Aorta (tissue), 5 donors: ENCODE results near the gene MED13L. TPM values are rescaled to one million over a fixed set of nuclear protein-coding genes. Genes with fewer than 3 reads are reported as not detected.

Experiments
- ATAC-seq: fragments of 200-7000 bp; cut with Tn5 transposase; one replicate; pipeline ENCODE4 v1.9.1; 2022; ENCODE audit warnings: moderate library complexity; ENCODE audit not compliant: low FRiP score
- DNase-seq, 2 donors: peaks; one replicate each; pipeline ENCODE4 v3.0.0-alpha.2; 2020
- H3K27ac ChIP-seq, 2 donors: one replicate each; pipeline ENCODE4 v1.5.1; 2013; ENCODE audit warnings: low read length in 2 of 2, mild to moderate bottlenecking in 2 of 2, moderate library complexity in 2 of 2, control low read depth in 1 of 2, inconsistent platforms in 1 of 2, low read depth in 1 of 2
- H3K27me3 ChIP-seq, 2 donors: one replicate each; pipeline ENCODE4 v1.6.1; 2013; ENCODE audit warnings: control low read depth in 1 of 2, low read length in 1 of 2, mild to moderate bottlenecking in 1 of 2, moderate library complexity in 1 of 2; ENCODE audit not compliant: insufficient read depth in 2 of 2, control insufficient read depth in 1 of 2
- H3K36me3 ChIP-seq, 2 donors: one replicate each; pipeline ENCODE4 v1.6.1; 2013; ENCODE audit warnings: control low read depth in 1 of 2, low read length in 1 of 2, mild to moderate bottlenecking in 1 of 2; ENCODE audit not compliant: insufficient read depth in 2 of 2, control insufficient read depth in 1 of 2
- H3K4me1 ChIP-seq, 2 donors: one replicate each; pipeline ENCODE4 v1.6.1; 2013; ENCODE audit warnings: low read length in 2 of 2, control low read depth in 1 of 2, mild to moderate bottlenecking in 1 of 2, moderate library complexity in 1 of 2; ENCODE audit not compliant: insufficient read depth in 2 of 2, control insufficient read depth in 1 of 2
- H3K4me3 ChIP-seq, 2 donors: one replicate each; pipeline ENCODE4 v1.5.1; 2013; ENCODE audit warnings: low read length in 2 of 2, control low read depth in 1 of 2, mild to moderate bottlenecking in 1 of 2
- H3K9me3 ChIP-seq: one replicate; pipeline ENCODE4 v1.6.1; 2013; ENCODE audit warnings: mild to moderate bottlenecking, low read length; ENCODE audit not compliant: control insufficient read depth
- WGBS, 2 donors: extraction: QIAGEN DNeasy Blood & Tissue Kit; methylation state at CpG; one replicate each; pipeline ENCODE4 v1.1.7; 2013; 5-methylcytosine and 5-hydroxymethylcytosine counted together
- intact Hi-C, 2 donors: fragments of 100-400 bp; cut with DNase I; formaldehyde crosslinking; loops; one replicate each; pipeline versions ENCODE4 v1.14.2 to v1.15.0; 2022
- polyA plus RNA-seq, 2 donors: library from polyadenylated mRNA; stranded (reverse); fragments of 200-250 nt; gene quantifications; one replicate each; pipeline ENCODE4 v1.2.3, GENCODE V29; 2013
- total RNA-seq, 2 donors: library from RNA; stranded (reverse); fragmentation: NEBNext Ultra II Directional; extraction: Animal tissue kit (Norgen Biotek cat#: 25700); gene quantifications; one replicate each; pipeline ENCODE4 v1.2.1, GENCODE V29; 2021
- donor health status: healthy with polysubstance abuse.
- donor health status: Bipolar disorder and iron deficiency.
- donor health status: DM: no; HTN: no; CAD: no.
- donor health status: DM: no; HTN: no; CAD: no.
- donor health status: DM: yes; HTN: yes; CAD: no.

MED13L gene
- total and polyA plus RNA-seq, 4 donors, result 16.7 to 215 (median 114) TPM

DNA sequence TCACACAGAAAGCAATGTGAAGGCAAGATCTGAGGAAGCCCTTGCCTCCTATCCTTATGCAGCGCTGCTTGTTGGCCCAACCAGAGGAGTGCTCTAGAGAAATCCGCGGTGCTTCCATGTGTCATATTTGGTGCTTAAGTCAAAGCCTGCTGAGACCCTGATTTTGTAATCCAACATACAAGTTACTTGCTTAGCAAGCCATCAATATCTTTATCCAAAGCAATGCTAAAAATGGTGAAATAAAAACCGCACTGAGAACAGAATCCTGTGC, 250.0 kb downstream of the MED13L start:
- WGBS, 2 donors, result 94 to 95% methylated on average over 4 of the region's 4 CpGs
- no peak overlapping the region for H3K27ac ChIP-seq
- intact Hi-C loops, result no loop called here
- no peaks in the 10 kb centered on the region for H3K27me3 ChIP-seq
- no peaks in the 10 kb centered on the region for H3K9me3 ChIP-seq
- ATAC-seq (no peak), DNase-seq (no peak)
- no peaks in the 10 kb centered on the region for H3K4me1 ChIP-seq
- no peak overlapping the region for H3K4me3 ChIP-seq
- H3K36me3 ChIP-seq, result no peaks in the 10 kb centered on the region

DNA sequence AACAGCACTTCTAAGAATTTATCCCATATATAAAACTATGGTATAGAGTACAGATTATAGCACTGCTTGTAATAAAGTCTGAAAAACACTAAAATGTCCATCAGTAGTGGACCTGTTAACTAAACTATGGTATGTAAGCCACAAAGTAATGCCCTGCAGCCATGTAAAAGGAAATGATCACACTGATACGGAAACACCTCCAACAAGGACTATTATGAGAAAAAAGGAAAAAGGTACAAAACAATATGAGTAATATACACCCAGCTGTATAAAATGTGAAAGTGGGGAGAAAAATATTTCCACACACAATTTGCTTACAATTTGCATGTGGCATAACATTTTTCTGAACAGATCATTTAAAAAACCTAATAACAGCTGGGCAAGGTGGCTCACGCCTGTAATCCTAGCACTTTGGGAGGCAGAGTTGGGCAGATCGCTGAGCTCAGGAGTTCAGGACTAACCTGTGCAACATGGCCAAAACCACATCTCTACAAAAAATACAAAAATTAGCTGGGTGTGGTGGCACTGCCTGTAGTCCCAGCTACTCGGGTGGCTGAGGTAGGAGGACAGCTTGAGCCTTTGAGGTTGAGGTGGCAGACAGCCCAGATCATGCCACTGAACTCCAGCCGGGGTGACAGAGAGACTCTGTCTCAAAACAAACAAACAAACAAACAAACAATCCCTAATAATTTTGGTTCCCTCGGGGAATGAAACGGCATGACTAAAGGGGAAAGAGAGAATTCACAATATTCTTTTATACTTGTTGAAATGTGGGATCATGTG, 250.5 kb downstream of the MED13L start:
- Histone ChIP-seq H3K36me3 (no peaks in the 10 kb centered on the region), H3K27me3 (no peaks in the 10 kb centered on the region), H3K4me3 (no peak overlapping the region), H3K27ac (no peak overlapping the region), H3K9me3 (no peaks in the 10 kb centered on the region), H3K4me1 (no peaks in the 10 kb centered on the region)
- ATAC-seq, result no peak
- no peak for DNase-seq
- WGBS, 2 donors, result 89 to 91% methylated on average over 7 of the region's 7 CpGs
- intact Hi-C loops, result no loop called here

DNA sequence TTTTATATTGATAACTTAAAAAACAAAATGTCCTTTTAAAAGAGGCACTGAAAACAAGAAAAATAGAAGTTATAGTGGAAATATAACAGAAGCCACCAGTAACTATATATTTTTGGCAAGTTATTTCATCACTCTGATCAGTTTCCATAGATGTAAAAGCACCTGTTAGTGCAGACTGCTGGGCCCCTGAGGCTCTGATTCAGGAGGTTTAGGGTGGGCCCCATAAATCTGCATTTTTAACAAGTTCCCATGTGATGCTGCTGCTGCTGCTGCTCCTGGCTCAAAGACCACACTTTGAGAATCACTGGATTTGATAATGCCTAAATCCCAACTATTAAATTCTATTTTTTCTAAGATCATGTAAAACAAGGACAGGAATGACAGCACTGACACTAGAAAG, 251.1 kb downstream of the MED13L start:
- DNase-seq (no peak), ATAC-seq (no peak)
- Histone ChIP-seq H3K27ac (no peak overlapping the region), H3K9me3 (no peaks in the 10 kb centered on the region), H3K36me3 (no peaks in the 10 kb centered on the region), H3K27me3 (no peaks in the 10 kb centered on the region), H3K4me3 (no peak overlapping the region), H3K4me1 (no peaks in the 10 kb centered on the region)
- intact Hi-C loops, result no loop called here

DNA sequence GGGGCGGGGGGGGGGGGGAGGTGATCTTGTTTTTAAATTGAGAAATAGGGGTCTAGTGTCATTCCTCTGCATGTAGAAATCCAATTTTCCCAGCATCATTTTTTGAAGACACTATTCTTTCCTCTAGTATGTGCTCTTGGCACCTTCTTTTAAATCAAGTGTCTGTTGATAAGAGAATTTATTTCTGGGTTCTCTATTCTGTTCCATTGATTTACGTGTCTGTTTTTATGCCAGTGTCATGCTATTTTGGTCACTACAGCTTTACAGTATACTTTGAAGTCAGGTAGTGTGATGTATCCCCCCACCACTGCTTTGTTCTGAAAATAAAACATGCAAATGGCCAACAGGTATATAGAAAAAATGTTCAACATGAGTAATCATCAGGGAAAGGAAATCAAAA, 252.7 kb downstream of the MED13L start:
- 64 to 67% methylated on average over 2 of the region's 2 CpGs for WGBS, 2 donors
- Histone ChIP-seq H3K4me1 (no peaks in the 10 kb centered on the region), H3K4me3 (no peak overlapping the region), H3K27ac (no peak overlapping the region), H3K36me3 (no peaks in the 10 kb centered on the region), H3K27me3 (no peaks in the 10 kb centered on the region), H3K9me3 (no peaks in the 10 kb centered on the region)
- DNase-seq (no peak), ATAC-seq (no peak)
- intact Hi-C loops, result no loop called here

DNA sequence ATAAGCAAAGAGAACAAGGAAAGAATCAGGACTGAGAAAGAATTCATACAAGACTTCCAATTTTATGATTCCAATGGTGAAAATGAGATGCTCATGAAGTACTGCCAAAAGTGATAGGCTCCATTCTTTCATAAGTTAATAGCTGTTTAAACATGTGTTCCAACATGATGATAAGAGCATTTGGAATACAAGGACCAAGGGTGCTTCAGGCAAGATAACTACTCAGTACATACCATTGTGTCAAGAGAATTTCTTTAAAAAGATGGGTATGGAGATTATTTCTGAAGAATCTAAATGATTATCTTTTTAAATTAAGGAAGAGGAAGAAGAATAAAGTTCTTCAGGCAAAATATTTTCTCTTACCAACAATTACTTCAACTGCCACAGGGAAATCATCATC, 258.1 kb downstream of the MED13L start:
- ATAC-seq (no peak), DNase-seq (no peak)
- H3K27me3 ChIP-seq, result no peaks in the 10 kb centered on the region
- H3K9me3 ChIP-seq, result no peaks in the 10 kb centered on the region
- no peak overlapping the region for H3K4me3 ChIP-seq
- intact Hi-C loops, result loop anchor here (5.0 to 10.0 kb wide), 3 partner anchors 215 to 583 kb away; partner anchors contain the start of gene MED13L (in 1 of the 2)
- H3K27ac ChIP-seq, result no peak overlapping the region
- H3K4me1 ChIP-seq, result peaks cover 0 to 1% of the 10 kb centered on the region in 2 donors
- peaks cover 0 to 2% of the 10 kb centered on the region in 2 donors for H3K36me3 ChIP-seq

DNA sequence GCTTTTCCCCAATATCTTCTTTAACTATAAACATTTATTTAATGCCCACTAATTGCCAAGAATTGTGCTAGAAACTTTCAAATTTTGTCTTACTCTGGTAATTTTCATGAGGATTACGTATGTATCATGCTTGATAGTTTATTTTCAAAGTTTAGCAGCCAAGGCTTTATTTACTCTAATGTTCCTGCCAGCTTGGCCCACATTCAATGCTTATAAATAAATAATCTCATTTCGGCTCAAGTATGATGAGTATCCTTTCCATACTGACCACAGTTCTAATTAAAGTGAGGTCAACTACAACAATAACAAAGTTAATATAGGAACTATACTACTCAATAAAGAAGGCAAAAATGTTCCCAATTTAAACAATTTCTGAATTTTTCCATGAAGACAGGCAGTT, 259.2 kb downstream of the MED13L start:
- Histone ChIP-seq H3K9me3 (no peaks in the 10 kb centered on the region), H3K4me3 (no peak overlapping the region), H3K4me1 (peaks cover 0 to 1% of the 10 kb centered on the region in 2 donors), H3K27me3 (no peaks in the 10 kb centered on the region), H3K36me3 (peaks cover 0 to 2% of the 10 kb centered on the region in 2 donors), H3K27ac (no peak overlapping the region)
- ATAC-seq (no peak), DNase-seq (no peak)
- intact Hi-C loops, result loop anchor here (5.0 to 10.0 kb wide), 3 partner anchors 217 to 584 kb away; partner anchors contain the start of gene MED13L (in 1 of the 2)
- WGBS, 2 donors, result 3 to 5% methylated on average over 2 of the region's 2 CpGs

DNA sequence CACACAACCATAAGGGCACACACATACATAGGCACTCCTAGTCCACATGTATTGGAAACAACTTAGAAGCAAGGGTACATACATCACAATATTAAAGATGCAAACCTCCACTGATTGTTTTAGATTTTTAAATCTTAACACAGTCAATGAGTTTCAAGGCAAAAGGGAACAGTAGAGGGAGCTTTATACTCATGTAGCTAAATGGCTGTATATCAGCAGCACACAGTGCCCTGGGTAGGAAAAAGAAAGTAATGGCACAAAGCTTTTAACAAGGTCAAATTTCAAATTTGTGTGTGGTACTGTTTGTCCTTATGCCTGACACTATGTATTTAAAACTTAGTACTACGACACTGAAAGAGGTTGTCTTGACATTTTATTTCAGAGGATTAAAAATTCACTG, 262.0 kb downstream of the MED13L start:
- ATAC-seq, result no peak
- intact Hi-C loops, result loop anchor here (5.0 to 10.0 kb wide), 3 partner anchors 219 to 587 kb away; partner anchors contain the start of gene MED13L (in 1 of the 2)
- peaks cover 0 to 2% of the 10 kb centered on the region in 2 donors for H3K36me3 ChIP-seq

DNA sequence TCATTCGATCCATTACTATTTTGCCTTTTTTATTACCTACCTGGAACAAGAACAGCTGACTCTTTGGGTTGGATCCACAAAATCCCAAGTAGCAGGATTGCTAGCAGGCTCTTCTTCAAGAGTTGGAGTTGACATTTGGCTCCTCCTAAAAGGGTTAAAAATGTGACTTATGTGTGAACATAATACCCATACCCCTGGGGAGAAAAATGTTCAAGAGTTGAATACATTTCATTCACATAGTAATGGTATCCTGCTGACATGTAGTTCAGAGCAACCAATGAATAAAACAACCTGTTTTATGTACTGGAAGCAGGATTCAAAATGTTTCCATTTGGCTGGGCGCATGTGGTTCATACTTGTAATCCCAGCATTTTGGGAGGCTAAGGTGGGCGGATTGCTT, 264.7 kb downstream of the MED13L start:
- Histone ChIP-seq H3K4me3 (no peak overlapping the region), H3K9me3 (no peaks in the 10 kb centered on the region), H3K27me3 (no peaks in the 10 kb centered on the region), H3K27ac (no peak overlapping the region), H3K4me1 (peaks cover 0 to 1% of the 10 kb centered on the region in 2 donors), H3K36me3 (peaks cover 3 to 5% of the 10 kb centered on the region in 2 donors)
- DNase-seq (no peak), ATAC-seq (no peak)
- intact Hi-C loops, result loop anchor here in 1 of 2 donors (5.0 to 10.0 kb wide), 3 partner anchors 222 to 590 kb away; partner anchors contain the start of gene MED13L
- 91 to 96% methylated on average over 3 of the region's 3 CpGs for WGBS, 2 donors

More for the DNA sequence above, 262.0 kb downstream of the MED13L start:
- 8 to 16% methylated on average over 1 of the region's 1 CpG for WGBS, 2 donors
- H3K4me3 ChIP-seq, result no peak overlapping the region
- H3K27ac ChIP-seq, result no peak overlapping the region
- no peak for DNase-seq
- peaks cover 0 to 1% of the 10 kb centered on the region in 2 donors for H3K4me1 ChIP-seq
- H3K27me3 ChIP-seq, result no peaks in the 10 kb centered on the region
- H3K9me3 ChIP-seq, result no peaks in the 10 kb centered on the region

DNA sequence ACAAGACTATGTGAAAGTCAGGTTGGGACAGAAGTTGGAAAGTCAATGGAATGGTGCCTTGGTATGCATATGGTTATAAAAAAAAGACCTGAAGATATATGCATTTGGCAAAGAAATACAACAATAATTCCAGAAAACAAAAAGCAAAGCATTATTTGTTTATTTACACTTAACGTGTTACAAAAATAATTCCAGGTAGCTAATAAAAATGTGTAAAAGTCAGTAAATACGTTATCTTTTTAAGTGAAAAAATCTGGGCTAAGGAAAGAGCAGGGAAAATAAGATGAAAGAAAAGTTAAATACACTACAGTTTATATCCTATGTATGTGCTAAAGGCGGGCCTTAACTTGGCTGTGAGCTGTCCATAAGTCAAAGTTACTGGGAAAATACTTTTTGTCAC, 266.3 kb downstream of the MED13L start:
- ATAC-seq (no peak), DNase-seq (no peak)
- Histone ChIP-seq H3K27me3 (no peaks in the 10 kb centered on the region), H3K27ac (no peak overlapping the region), H3K4me3 (no peak overlapping the region), H3K9me3 (no peaks in the 10 kb centered on the region), H3K36me3 (peaks cover 5 to 6% of the 10 kb centered on the region in 2 donors), H3K4me1 (no peaks in the 10 kb centered on the region)
- WGBS, 2 donors, result 92 to 94% methylated on average over 3 of the region's 3 CpGs
- intact Hi-C loops, result loop anchor here in 1 of 2 donors (5.0 to 10.0 kb wide), 3 partner anchors 224 to 591 kb away; partner anchors contain the start of gene MED13L
